Peyer's patch (tissue), 4 donors: Measurements from ENCODE around the gene EDN3. TPM values are rescaled to one million over a fixed set of nuclear protein-coding genes. Genes with fewer than 3 reads are reported as not detected.
A peak's percentile ranks its signal among the peaks of the same experiment; 100 is the strongest.

Source experiments
- DNase-seq, 3 donors: peaks; one replicate each; pipeline ENCODE4 v3.0.0-alpha.2; 2017 to 2019
- H3K27ac ChIP-seq, 4 donors: fragments of 200-600 bp; sonication (generic); one replicate each; pipeline ENCODE4 v1.5.1; 2016 to 2019
- H3K27me3 ChIP-seq, 2 donors: fragments of 200-600 bp; sonication (generic); one replicate each; pipeline ENCODE4 v1.5.1; 2019
- H3K36me3 ChIP-seq, 3 donors: fragments of 200-600 bp; sonication (generic); one replicate each; pipeline ENCODE4 v1.5.1; 2016 to 2019
- H3K4me1 ChIP-seq, 4 donors: fragments of 200-600 bp; sonication (generic); one replicate each; pipeline ENCODE4 v1.5.1; 2016 to 2019
- H3K4me3 ChIP-seq, 4 donors: fragments of 200-600 bp; sonication (generic); 1 replicate in 3 of 4; 2 replicates in 1 of 4; pipeline ENCODE4 v1.5.1; 2016 to 2019; ENCODE audit warnings: mild to moderate bottlenecking in 1 of 4
- H3K9me3 ChIP-seq, 4 donors: fragments of 200-600 bp; sonication (generic); one replicate each; pipeline ENCODE4 v1.5.1; 2016 to 2019; ENCODE audit warnings: mild to moderate bottlenecking in 1 of 4
- CTCF ChIP-seq, 6 experiments: fragments of 450-650 bp in 4 of 6; fragments of 200-600 bp in 2 of 6; sonication (generic) in 1 of 6; IDR thresholded peaks; one replicate each; pipeline ENCODE4 v1.5.1; 2017 to 2019; ENCODE audit warnings: antibody characterized with exemption in 6 of 6, mild to moderate bottlenecking in 3 of 6, moderate library complexity in 1 of 6
- POLR2A ChIP-seq, 2 donors: fragments of 450-650 bp; IDR thresholded peaks; one replicate each; pipeline ENCODE4 v1.5.1; 2017; ENCODE audit warnings: antibody characterized with exemption in 2 of 2, mild to moderate bottlenecking in 2 of 2, moderate library complexity in 2 of 2
- total RNA-seq, 4 donors: library from RNA; depleted of rRNA; stranded (reverse); fragments of >200 nt; gene quantifications; one replicate each; pipeline ENCODE4 v1.1.0, GENCODE V29; 2016

EDN3 gene
- total RNA-seq, 4 donors from 2014 or later: 6.6 to 112 (median 63.9) TPM

- Histone ChIP-seq H3K4me3 (no peak overlapping the region), H3K9me3 (no peaks in the 10 kb centered on the region), H3K27me3 (no peaks in the 10 kb centered on the region), H3K36me3 (no peaks in the 10 kb centered on the region), H3K4me1 (peaks cover 0 to 8% (median 0%) of the 10 kb centered on the region in 4 donors), H3K27ac (no peak overlapping the region)
- no peak for DNase-seq
- TF ChIP-seq POLR2A (IDR thresholded peaks at IDR 0.05) (no peak), CTCF (IDR thresholded peaks at IDR 0.05) (no peak)
Observed at GRCh38 chr20:59295531-59295930, 4.9 kb upstream of the EDN3 start.

GRCh38 chr20:59297686-59298085 is 2.7 kb upstream of the EDN3 start:
- no peaks in the 10 kb centered on the region for H3K4me1 ChIP-seq
- H3K4me3 ChIP-seq: no peak overlapping the region
- no peaks in the 10 kb centered on the region for H3K36me3 ChIP-seq
- H3K27me3 ChIP-seq: no peaks in the 10 kb centered on the region
- H3K9me3 ChIP-seq: no peaks in the 10 kb centered on the region
- DNase-seq: no peak
- TF ChIP-seq CTCF (IDR thresholded peaks at IDR 0.05): no peak
- H3K27ac ChIP-seq: no peak overlapping the region

- Histone ChIP-seq H3K4me3 (peak overlapping the region in 3 of 4 donors; percentile 28 to 71 (median 70)), H3K4me1 (no peaks in the 10 kb centered on the region), H3K9me3 (no peaks in the 10 kb centered on the region), H3K36me3 (no peaks in the 10 kb centered on the region), H3K27me3 (no peaks in the 10 kb centered on the region), H3K27ac (peak overlapping the region in 3 of 4 donors; percentile 79 to 98 (median 94))
- DNase-seq: peak in 2 of 3 donors; percentile 82 to 88
- TF ChIP-seq POLR2A (IDR thresholded peaks at IDR 0.05) (peak; percentile 51 to 61), CTCF (IDR thresholded peaks at IDR 0.05) (no peak)
Observed at GRCh38 chr20:59299945-59300332, 472 bp upstream of the EDN3 start.

GRCh38 chr20:59301343-59302007 is 1.1 kb downstream of the EDN3 start:
- H3K9me3 ChIP-seq: no peaks in the 10 kb centered on the region
- TF ChIP-seq CTCF (IDR thresholded peaks at IDR 0.05) (no peak), POLR2A (IDR thresholded peaks at IDR 0.05) (no peak)
- peak overlapping the region in 2 of 4 donors; percentile 70 to 71 for H3K4me3 ChIP-seq
- DNase-seq: no peak
- no peak overlapping the region for H3K27ac ChIP-seq
- no peaks in the 10 kb centered on the region for H3K4me1 ChIP-seq
- no peaks in the 10 kb centered on the region for H3K27me3 ChIP-seq
- no peaks in the 10 kb centered on the region for H3K36me3 ChIP-seq

GRCh38 chr20:59305908-59306655 is 5.7 kb downstream of the EDN3 start:
- Histone ChIP-seq H3K27ac (no peak overlapping the region), H3K36me3 (no peaks in the 10 kb centered on the region), H3K27me3 (no peaks in the 10 kb centered on the region), H3K4me3 (no peak overlapping the region), H3K9me3 (no peaks in the 10 kb centered on the region), H3K4me1 (peaks cover 0 to 19% (median 3%) of the 10 kb centered on the region in 4 donors)
- TF ChIP-seq POLR2A (IDR thresholded peaks at IDR 0.05) (no peak), CTCF (IDR thresholded peaks at IDR 0.05) (no peak)
- peak in 1 of 3 donors; percentile 40 for DNase-seq
